HEK293 (cell line): ENCODE measurements around the gene NUDT5.

Experiments
- CTCF ChIA-PET: fragments of 350-600 bp; formaldehyde crosslinking; extraction: SDS; loops from one replicate; lab custom pipeline; 2021; ENCODE audit warnings: antibody characterized with exemption; lab: Yijun Ruan, JAX
- POLR2A ChIA-PET: fragments of 300-600 bp; formaldehyde crosslinking; extraction: SDS; loops from one replicate; lab custom pipeline; 2020; ENCODE audit warnings: antibody characterized with exemption, inconsistent platforms; lab: Yijun Ruan, JAX
- H3K27ac ChIP-seq: fragments of 200-500 bp; sonication (Bioruptor generic); 2 replicates; pipeline ENCODE4 v1.5.1; 2014; ENCODE audit warnings: low read depth, low read length, control low read depth, inconsistent platforms; ENCODE audit errors: extremely low read depth
- H3K36me3 ChIP-seq, 2 experiments: fragments of 200-500 bp in 1 of 2; sonication (Bioruptor generic) in 1 of 2; 1 replicate in 1 of 2; 2 replicates in 1 of 2; pipeline ENCODE4 v1.5.1; 2014 to 2017; ENCODE audit warnings: inconsistent platforms in 2 of 2, low read length in 2 of 2; ENCODE audit not compliant: control insufficient read depth in 2 of 2, insufficient read depth in 1 of 2
- H3K4me1 ChIP-seq: fragments of 200-500 bp; sonication (Bioruptor generic); 2 replicates; pipeline ENCODE4 v1.5.1; 2014; ENCODE audit warnings: mild to moderate bottlenecking, low read length, inconsistent platforms; ENCODE audit not compliant: control insufficient read depth, insufficient read depth
- H3K4me3 ChIP-seq: 2 replicates; pipeline ENCODE4 v1.5.1; 2011; ENCODE audit warnings: low read depth, mild to moderate bottlenecking, control low read depth, low read length, moderate library complexity
- H3K9me3 ChIP-seq: fragments of 200-500 bp; sonication (Bioruptor generic); 2 replicates; pipeline ENCODE4 v1.5.1; 2014; ENCODE audit warnings: low read depth, low read length, inconsistent platforms; ENCODE audit not compliant: control insufficient read depth, insufficient read depth
- GLIS2 ChIP-seq: fragments of 450-650 bp; formaldehyde crosslinking; IDR thresholded peaks from 2 replicates; pipeline ENCODE4 v1.5.1; 2016; ENCODE audit warnings: missing biosample characterization, missing genetic modification characterization
- KLF1 ChIP-seq: fragments of 450-650 bp; formaldehyde crosslinking; IDR thresholded peaks from 2 replicates; pipeline ENCODE4 v1.5.1; 2016; ENCODE audit warnings: missing biosample characterization, missing genetic modification characterization
- KLF10 ChIP-seq: fragments of 450-650 bp; IDR thresholded peaks from 2 replicates; pipeline ENCODE4 v1.5.1; 2018; ENCODE audit warnings: missing biosample characterization, mild to moderate bottlenecking, missing genetic modification characterization
- KLF7 ChIP-seq: fragments of 450-650 bp; formaldehyde crosslinking; IDR thresholded peaks from 2 replicates; pipeline ENCODE4 v1.5.1; 2016; ENCODE audit warnings: missing biosample characterization, missing genetic modification characterization, borderline replicate concordance
- MYNN ChIP-seq: fragments of 450-650 bp; formaldehyde crosslinking; IDR thresholded peaks from 2 replicates; pipeline ENCODE4 v1.5.1; 2016; ENCODE audit warnings: missing biosample characterization, missing genetic modification characterization, borderline replicate concordance
- OVOL3 ChIP-seq: fragments of 450-650 bp; formaldehyde crosslinking; IDR thresholded peaks from 2 replicates; pipeline ENCODE4 v1.5.1; 2016; ENCODE audit warnings: missing biosample characterization, missing genetic modification characterization
- RBAK ChIP-seq: fragments of 450-650 bp; formaldehyde crosslinking; IDR thresholded peaks from 2 replicates; pipeline ENCODE4 v1.5.1; 2016; ENCODE audit warnings: missing biosample characterization, missing genetic modification characterization
- SP2 ChIP-seq: fragments of 450-650 bp; formaldehyde crosslinking; IDR thresholded peaks from 2 replicates; pipeline ENCODE4 v1.5.1; 2016; ENCODE audit warnings: missing biosample characterization, missing genetic modification characterization
- YY1 ChIP-seq: fragments of 450-650 bp; formaldehyde crosslinking; IDR thresholded peaks from 2 replicates; pipeline ENCODE4 v1.5.1; 2018; ENCODE audit warnings: missing biosample characterization, missing genetic modification characterization
- ZBTB7A ChIP-seq: fragments of 450-650 bp; formaldehyde crosslinking; IDR thresholded peaks from 2 replicates; pipeline ENCODE4 v1.5.1; 2016; ENCODE audit warnings: low read depth, missing biosample characterization, missing genetic modification characterization
- ZBTB8A ChIP-seq: fragments of 450-650 bp; formaldehyde crosslinking; IDR thresholded peaks from 2 replicates; pipeline ENCODE4 v1.5.1; 2016; ENCODE audit warnings: missing biosample characterization, missing genetic modification characterization
- ZNF146 ChIP-seq: fragments of 450-650 bp; formaldehyde crosslinking; IDR thresholded peaks from 2 replicates; pipeline ENCODE4 v1.5.1; 2016; ENCODE audit warnings: missing biosample characterization, missing genetic modification characterization
- ZNF174 ChIP-seq: fragments of 450-650 bp; formaldehyde crosslinking; IDR thresholded peaks from 2 replicates; pipeline ENCODE4 v1.5.0; 2017; ENCODE audit warnings: missing biosample characterization, mild to moderate bottlenecking, missing genetic modification characterization
- ZNF223 ChIP-seq: fragments of 450-650 bp; formaldehyde crosslinking; IDR thresholded peaks from 2 replicates; pipeline ENCODE4 v1.5.1; 2016; ENCODE audit warnings: missing biosample characterization, missing genetic modification characterization
- ZNF302 ChIP-seq: fragments of 450-650 bp; formaldehyde crosslinking; IDR thresholded peaks from 2 replicates; pipeline ENCODE4 v1.5.1; 2016; ENCODE audit warnings: missing biosample characterization, missing genetic modification characterization, low read depth
- ZNF394 ChIP-seq: fragments of 450-650 bp; formaldehyde crosslinking; IDR thresholded peaks from 2 replicates; pipeline ENCODE4 v1.5.1; 2016; ENCODE audit warnings: missing biosample characterization, missing genetic modification characterization, mild to moderate bottlenecking, moderate library complexity, borderline replicate concordance
- ZNF416 ChIP-seq: fragments of 450-650 bp; formaldehyde crosslinking; IDR thresholded peaks from 2 replicates; pipeline ENCODE4 v1.5.1; 2016; ENCODE audit warnings: missing biosample characterization, missing genetic modification characterization
- ZNF423 ChIP-seq: fragments of 450-650 bp; formaldehyde crosslinking; IDR thresholded peaks from 2 replicates; pipeline ENCODE4 v1.5.1; 2016; ENCODE audit warnings: missing biosample characterization, missing genetic modification characterization
- ZNF585B ChIP-seq: fragments of 450-650 bp; formaldehyde crosslinking; IDR thresholded peaks from 2 replicates; pipeline ENCODE4 v1.5.1; 2016; ENCODE audit warnings: missing biosample characterization, missing genetic modification characterization
- ZNF596 ChIP-seq: fragments of 450-650 bp; IDR thresholded peaks from 2 replicates; pipeline ENCODE4 v1.5.0; 2018; ENCODE audit warnings: missing biosample characterization, mild to moderate bottlenecking, missing genetic modification characterization, moderate library complexity
- ZNF600 ChIP-seq: fragments of 450-650 bp; formaldehyde crosslinking; IDR thresholded peaks from 2 replicates; pipeline ENCODE4 v1.5.1; 2016; ENCODE audit warnings: missing biosample characterization, missing genetic modification characterization
- ZNF623 ChIP-seq: fragments of 450-650 bp; formaldehyde crosslinking; IDR thresholded peaks from 2 replicates; pipeline ENCODE4 v1.5.1; 2016; ENCODE audit warnings: missing biosample characterization, missing genetic modification characterization
- ZNF654 ChIP-seq: fragments of 450-650 bp; formaldehyde crosslinking; IDR thresholded peaks from 2 replicates; pipeline ENCODE4 v1.5.1; 2016; ENCODE audit warnings: low read depth, missing biosample characterization, missing genetic modification characterization
- ZNF677 ChIP-seq: fragments of 450-650 bp; IDR thresholded peaks from 2 replicates; pipeline ENCODE4 v1.5.0; 2018; ENCODE audit warnings: missing biosample characterization, mild to moderate bottlenecking, missing genetic modification characterization, moderate library complexity
- ZNF791 ChIP-seq: fragments of 450-650 bp; formaldehyde crosslinking; IDR thresholded peaks from 2 replicates; pipeline ENCODE4 v1.5.1; 2016; ENCODE audit warnings: missing biosample characterization, missing genetic modification characterization
- ZNF843 ChIP-seq: fragments of 450-650 bp; formaldehyde crosslinking; IDR thresholded peaks from 2 replicates; pipeline ENCODE4 v1.5.1; 2016; ENCODE audit warnings: missing biosample characterization, missing genetic modification characterization
- ZSCAN5A ChIP-seq: fragments of 450-650 bp; formaldehyde crosslinking; IDR thresholded peaks from 2 replicates; pipeline ENCODE4 v1.5.1; 2016; ENCODE audit warnings: missing biosample characterization, missing genetic modification characterization
- TF ChIP-seq, protein P1 (sequence below): fragments of 450-650 bp; formaldehyde crosslinking; IDR thresholded peaks from 2 replicates; pipeline ENCODE4 v1.5.1; 2016; ENCODE audit warnings: missing biosample characterization, missing genetic modification characterization
- TF ChIP-seq, protein P2 (sequence below): fragments of 450-650 bp; formaldehyde crosslinking; IDR thresholded peaks from 2 replicates; pipeline ENCODE4 v1.5.1; 2017; ENCODE audit warnings: missing biosample characterization, missing genetic modification characterization
- TF ChIP-seq, protein P3 (sequence below): fragments of 450-650 bp; formaldehyde crosslinking; IDR thresholded peaks from 2 replicates; pipeline ENCODE4 v1.5.1; 2016; ENCODE audit warnings: missing biosample characterization, missing genetic modification characterization

Gene NUDT5

GRCh38 chr10:12164085-12164484, 31.6 kb downstream of the NUDT5 start:
- Histone ChIP-seq H3K4me1 (no peaks in the 10 kb centered on the region), H3K4me3 (no peak overlapping the region), H3K27ac (no peak overlapping the region), H3K9me3 (no peaks in the 10 kb centered on the region), H3K36me3 (peaks cover 60 to 91% of the 10 kb centered on the region in 2 experiments)
- POLR2A ChIA-PET: interaction anchor here (0.5 kb wide), 1 partner anchor 66 kb away, joined by 4 read pairs; no protein-coding TSS in a partner anchor
- TF ChIP-seq, protein P1, sequence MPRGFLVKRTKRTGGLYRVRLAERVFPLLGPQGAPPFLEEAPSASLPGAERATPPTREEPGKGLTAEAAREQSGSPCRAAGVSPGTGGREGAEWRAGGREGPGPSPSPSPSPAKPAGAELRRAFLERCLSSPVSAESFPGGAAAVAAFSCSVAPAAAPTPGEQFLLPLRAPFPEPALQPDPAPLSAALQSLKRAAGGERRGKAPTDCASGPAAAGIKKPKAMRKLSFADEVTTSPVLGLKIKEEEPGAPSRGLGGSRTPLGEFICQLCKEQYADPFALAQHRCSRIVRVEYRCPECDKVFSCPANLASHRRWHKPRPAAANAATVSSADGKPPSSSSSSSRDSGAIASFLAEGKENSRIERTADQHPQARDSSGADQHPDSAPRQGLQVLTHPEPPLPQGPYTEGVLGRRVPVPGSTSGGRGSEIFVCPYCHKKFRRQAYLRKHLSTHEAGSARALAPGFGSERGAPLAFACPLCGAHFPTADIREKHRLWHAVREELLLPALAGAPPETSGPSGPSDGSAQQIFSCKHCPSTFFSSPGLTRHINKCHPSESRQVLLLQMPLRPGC (tag by site-specific recombination): no peak
- TF ChIP-seq ZBTB7A (tag by site-specific recombination): no peak
- TF ChIP-seq, protein P2, sequence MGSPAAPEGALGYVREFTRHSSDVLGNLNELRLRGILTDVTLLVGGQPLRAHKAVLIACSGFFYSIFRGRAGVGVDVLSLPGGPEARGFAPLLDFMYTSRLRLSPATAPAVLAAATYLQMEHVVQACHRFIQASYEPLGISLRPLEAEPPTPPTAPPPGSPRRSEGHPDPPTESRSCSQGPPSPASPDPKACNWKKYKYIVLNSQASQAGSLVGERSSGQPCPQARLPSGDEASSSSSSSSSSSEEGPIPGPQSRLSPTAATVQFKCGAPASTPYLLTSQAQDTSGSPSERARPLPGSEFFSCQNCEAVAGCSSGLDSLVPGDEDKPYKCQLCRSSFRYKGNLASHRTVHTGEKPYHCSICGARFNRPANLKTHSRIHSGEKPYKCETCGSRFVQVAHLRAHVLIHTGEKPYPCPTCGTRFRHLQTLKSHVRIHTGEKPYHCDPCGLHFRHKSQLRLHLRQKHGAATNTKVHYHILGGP (tag by site-specific recombination): no peak
- no peak for TF ChIP-seq KLF1 (tag by site-specific recombination)
- TF ChIP-seq RBAK (tag by site-specific recombination): no peak
- no peak for TF ChIP-seq ZNF302 (tag by site-specific recombination)
- no peak for TF ChIP-seq ZNF791
- no peak for TF ChIP-seq KLF7 (tag by site-specific recombination)
- no peak for TF ChIP-seq ZNF146 (tag by site-specific recombination)
- TF ChIP-seq ZNF394 (tag by site-specific recombination): no peak
- CTCF ChIA-PET: no interaction called here

GRCh38 chr10:12162927-12163326, 32.8 kb downstream of the NUDT5 start:
- H3K27ac ChIP-seq: no peak overlapping the region
- H3K4me1 ChIP-seq: no peaks in the 10 kb centered on the region
- TF ChIP-seq ZNF600 (tag by site-specific recombination) (no peak), MYNN (no peak), ZNF394 (tag by site-specific recombination) (no peak), GLIS2 (tag by site-specific recombination) (no peak), ZSCAN5A (no peak), ZNF623 (tag by site-specific recombination) (no peak), ZNF596 (tag by site-specific recombination) (no peak)
- H3K9me3 ChIP-seq: no peaks in the 10 kb centered on the region
- peaks cover 60 to 91% of the 10 kb centered on the region in 2 experiments for H3K36me3 ChIP-seq
- POLR2A ChIA-PET: interaction anchor here (0.6 kb wide), 1 partner anchor 359 kb away, joined by 4 read pairs; no protein-coding TSS in a partner anchor
- no peak overlapping the region for H3K4me3 ChIP-seq
- CTCF ChIA-PET: no interaction called here

GRCh38 chr10:12160664-12161063, 35.0 kb downstream of the NUDT5 start:
- Histone ChIP-seq H3K9me3 (no peaks in the 10 kb centered on the region), H3K36me3 (peaks cover 60 to 88% of the 10 kb centered on the region in 2 experiments), H3K4me3 (no peak overlapping the region), H3K4me1 (no peaks in the 10 kb centered on the region), H3K27ac (no peak overlapping the region)
- ChIA-PET CTCF (interaction anchor here (0.6 kb wide), 1 partner anchor 13 kb away, joined by 5 read pairs; no protein-coding TSS in a partner anchor), POLR2A (no interaction called here)
- TF ChIP-seq ZNF585B (tag by site-specific recombination): no peak
- no peak for TF ChIP-seq ZNF654 (tag by site-specific recombination)
- no peak for TF ChIP-seq ZNF843 (tag by site-specific recombination)
- no peak for TF ChIP-seq ZBTB8A
- TF ChIP-seq YY1 (tag by site-specific recombination): no peak
- TF ChIP-seq OVOL3: no peak
- no peak for TF ChIP-seq ZNF416
- no peak for TF ChIP-seq ZNF677
- TF ChIP-seq, protein P3, sequence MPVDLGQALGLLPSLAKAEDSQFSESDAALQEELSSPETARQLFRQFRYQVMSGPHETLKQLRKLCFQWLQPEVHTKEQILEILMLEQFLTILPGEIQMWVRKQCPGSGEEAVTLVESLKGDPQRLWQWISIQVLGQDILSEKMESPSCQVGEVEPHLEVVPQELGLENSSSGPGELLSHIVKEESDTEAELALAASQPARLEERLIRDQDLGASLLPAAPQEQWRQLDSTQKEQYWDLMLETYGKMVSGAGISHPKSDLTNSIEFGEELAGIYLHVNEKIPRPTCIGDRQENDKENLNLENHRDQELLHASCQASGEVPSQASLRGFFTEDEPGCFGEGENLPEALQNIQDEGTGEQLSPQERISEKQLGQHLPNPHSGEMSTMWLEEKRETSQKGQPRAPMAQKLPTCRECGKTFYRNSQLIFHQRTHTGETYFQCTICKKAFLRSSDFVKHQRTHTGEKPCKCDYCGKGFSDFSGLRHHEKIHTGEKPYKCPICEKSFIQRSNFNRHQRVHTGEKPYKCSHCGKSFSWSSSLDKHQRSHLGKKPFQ (tag by site-specific recombination): no peak
- no peak for TF ChIP-seq KLF10 (tag by site-specific recombination)
- TF ChIP-seq ZNF423 (tag by site-specific recombination): no peak
- no peak for TF ChIP-seq SP2 (tag by site-specific recombination)
- TF ChIP-seq ZNF223 (tag by site-specific recombination): no peak
- no peak for TF ChIP-seq ZNF174 (tag by site-specific recombination)
